Measurements from ENCODE around the gene GRID2.

DNA sequence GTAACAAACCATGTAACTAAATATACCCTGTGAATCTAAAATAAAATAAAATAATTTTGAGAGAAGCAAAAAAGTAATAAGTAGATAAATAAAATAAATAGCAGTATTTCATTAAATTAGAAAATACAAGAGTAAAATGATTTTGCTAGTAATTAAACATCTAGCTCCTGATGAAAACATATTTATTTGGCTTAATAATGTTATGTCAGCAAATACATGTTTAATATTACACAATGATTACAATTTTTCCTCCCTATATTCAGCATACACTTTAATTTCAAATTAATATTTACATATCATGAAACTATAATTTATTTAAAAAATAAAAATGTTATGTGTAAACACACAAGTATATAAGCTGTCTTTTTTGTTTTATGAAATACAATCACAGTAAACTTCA, 697.1 kb downstream of the GRID2 start:
- TF ChIP-seq RAD21 (IDR thresholded peaks at IDR 0.05; ENCODE audit: insufficient read depth, low read depth, low read length) = no peak
- TF ChIP-seq, protein P1, sequence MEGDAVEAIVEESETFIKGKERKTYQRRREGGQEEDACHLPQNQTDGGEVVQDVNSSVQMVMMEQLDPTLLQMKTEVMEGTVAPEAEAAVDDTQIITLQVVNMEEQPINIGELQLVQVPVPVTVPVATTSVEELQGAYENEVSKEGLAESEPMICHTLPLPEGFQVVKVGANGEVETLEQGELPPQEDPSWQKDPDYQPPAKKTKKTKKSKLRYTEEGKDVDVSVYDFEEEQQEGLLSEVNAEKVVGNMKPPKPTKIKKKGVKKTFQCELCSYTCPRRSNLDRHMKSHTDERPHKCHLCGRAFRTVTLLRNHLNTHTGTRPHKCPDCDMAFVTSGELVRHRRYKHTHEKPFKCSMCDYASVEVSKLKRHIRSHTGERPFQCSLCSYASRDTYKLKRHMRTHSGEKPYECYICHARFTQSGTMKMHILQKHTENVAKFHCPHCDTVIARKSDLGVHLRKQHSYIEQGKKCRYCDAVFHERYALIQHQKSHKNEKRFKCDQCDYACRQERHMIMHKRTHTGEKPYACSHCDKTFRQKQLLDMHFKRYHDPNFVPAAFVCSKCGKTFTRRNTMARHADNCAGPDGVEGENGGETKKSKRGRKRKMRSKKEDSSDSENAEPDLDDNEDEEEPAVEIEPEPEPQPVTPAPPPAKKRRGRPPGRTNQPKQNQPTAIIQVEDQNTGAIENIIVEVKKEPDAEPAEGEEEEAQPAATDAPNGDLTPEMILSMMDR (IDR thresholded peaks at IDR 0.05 in 2 of 3, conservative IDR thresholded peaks at IDR 0.05 in 1 of 3; ENCODE audit: control insufficient read depth in 2 of 3, extremely low read depth in 1 of 3, insufficient read depth in 1 of 3, low read depth in 3 of 3, low read length in 3 of 3) = no peak
- TF ChIP-seq HDGF (IDR thresholded peaks at IDR 0.05) = no peak
- TF ChIP-seq POLR2AphosphoS5 (IDR thresholded peaks at IDR 0.05; ENCODE audit: low read length) = no peak
- no peak for TF ChIP-seq CREB1 (IDR thresholded peaks at IDR 0.05; ENCODE audit: low read depth)
- TF ChIP-seq SUZ12 (IDR thresholded peaks at IDR 0.05; ENCODE audit: unreplicated experiment) = no peak
- TF ChIP-seq, protein P2, sequence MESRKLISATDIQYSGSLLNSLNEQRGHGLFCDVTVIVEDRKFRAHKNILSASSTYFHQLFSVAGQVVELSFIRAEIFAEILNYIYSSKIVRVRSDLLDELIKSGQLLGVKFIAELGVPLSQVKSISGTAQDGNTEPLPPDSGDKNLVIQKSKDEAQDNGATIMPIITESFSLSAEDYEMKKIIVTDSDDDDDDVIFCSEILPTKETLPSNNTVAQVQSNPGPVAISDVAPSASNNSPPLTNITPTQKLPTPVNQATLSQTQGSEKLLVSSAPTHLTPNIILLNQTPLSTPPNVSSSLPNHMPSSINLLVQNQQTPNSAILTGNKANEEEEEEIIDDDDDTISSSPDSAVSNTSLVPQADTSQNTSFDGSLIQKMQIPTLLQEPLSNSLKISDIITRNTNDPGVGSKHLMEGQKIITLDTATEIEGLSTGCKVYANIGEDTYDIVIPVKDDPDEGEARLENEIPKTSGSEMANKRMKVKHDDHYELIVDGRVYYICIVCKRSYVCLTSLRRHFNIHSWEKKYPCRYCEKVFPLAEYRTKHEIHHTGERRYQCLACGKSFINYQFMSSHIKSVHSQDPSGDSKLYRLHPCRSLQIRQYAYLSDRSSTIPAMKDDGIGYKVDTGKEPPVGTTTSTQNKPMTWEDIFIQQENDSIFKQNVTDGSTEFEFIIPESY (IDR thresholded peaks at IDR 0.05) = no peak
- no peak for TF ChIP-seq TAF1 (IDR thresholded peaks at IDR 0.05; ENCODE audit: borderline replicate concordance, low read depth, low read length)
- TF ChIP-seq, protein P3, sequence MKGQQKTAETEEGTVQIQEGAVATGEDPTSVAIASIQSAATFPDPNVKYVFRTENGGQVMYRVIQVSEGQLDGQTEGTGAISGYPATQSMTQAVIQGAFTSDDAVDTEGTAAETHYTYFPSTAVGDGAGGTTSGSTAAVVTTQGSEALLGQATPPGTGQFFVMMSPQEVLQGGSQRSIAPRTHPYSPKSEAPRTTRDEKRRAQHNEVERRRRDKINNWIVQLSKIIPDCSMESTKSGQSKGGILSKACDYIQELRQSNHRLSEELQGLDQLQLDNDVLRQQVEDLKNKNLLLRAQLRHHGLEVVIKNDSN (IDR thresholded peaks at IDR 0.05; ENCODE audit: borderline replicate concordance, extremely low read length, insufficient read depth, low read depth, low read length) = no peak

Measured in GM12878 (cell line).